HG02642 (cell line): ENCODE data around the gene HSPA6.
"Not testable (repeated sequence)": the region's sequence is repeated elsewhere in the genome, so short reads cannot be mapped to it uniquely, and the experiment has no call there.

ENCODE experiments used
- ATAC-seq: cut with Tn5 transposase; IDR thresholded peaks from one replicate; pipeline ENCODE4 v1.9.1; 2021; ENCODE audit warnings: mild to moderate bottlenecking; ENCODE audit not compliant: unreplicated experiment, poor library complexity

Gene HSPA6

GRCh38 chr1:161502641-161503393 is 21.5 kb upstream of the HSPA6 start:
- ATAC-seq, result no peak

DNA sequence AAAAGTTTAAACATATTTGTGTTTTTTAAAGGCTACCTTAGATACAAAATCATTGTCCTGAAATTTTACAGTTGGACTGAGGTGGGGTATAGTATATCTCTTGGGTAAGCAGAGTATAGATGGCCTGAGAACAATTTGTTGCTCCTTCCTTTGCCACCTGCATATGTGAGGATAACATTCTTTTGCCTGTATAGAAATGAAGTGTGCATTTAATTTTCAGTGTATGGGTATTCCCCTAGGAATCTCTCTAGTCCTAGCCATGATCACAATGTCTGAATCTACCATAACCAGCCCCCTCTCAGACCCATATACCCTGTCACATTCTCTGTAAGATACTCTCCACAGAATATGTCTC is 21.0 kb upstream of the HSPA6 start:
- no peak for ATAC-seq

DNA sequence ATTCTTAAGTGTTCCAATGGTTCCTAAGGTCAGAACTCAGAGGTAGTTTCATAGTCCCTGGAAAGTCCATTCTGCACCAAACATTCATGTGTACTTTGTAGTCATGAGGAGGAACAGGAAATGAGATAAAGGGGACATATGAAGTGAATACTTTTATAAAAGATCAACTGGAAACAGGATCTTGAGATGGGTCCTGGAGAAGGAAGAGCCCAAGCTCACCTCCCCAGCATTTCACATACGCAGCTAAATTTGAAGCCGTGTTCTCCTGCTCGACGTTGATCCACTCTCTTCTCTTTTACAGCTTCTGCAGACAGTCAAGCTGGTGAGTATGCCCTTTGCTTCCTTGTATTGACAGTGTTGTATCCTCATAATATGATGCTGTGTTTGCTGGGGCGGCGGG is 18.7 kb upstream of the HSPA6 start:
- no peak for ATAC-seq

GRCh38 chr1:161506336-161507223 is 17.8 kb upstream of the HSPA6 start:
- no peak for ATAC-seq

GRCh38 chr1:161510477-161510876 is 13.9 kb upstream of the HSPA6 start:
- no peak for ATAC-seq

- ATAC-seq, result no peak
These were observed 13.2 kb upstream of the HSPA6 start for GRCh38 chr1:161511018-161511755.

- no peak for ATAC-seq
These were observed 12.6 kb upstream of the HSPA6 start for GRCh38 chr1:161511756-161512060.

GRCh38 chr1:161512636-161513447 is 11.5 kb upstream of the HSPA6 start:
- ATAC-seq, result not testable (repeated sequence)

DNA sequence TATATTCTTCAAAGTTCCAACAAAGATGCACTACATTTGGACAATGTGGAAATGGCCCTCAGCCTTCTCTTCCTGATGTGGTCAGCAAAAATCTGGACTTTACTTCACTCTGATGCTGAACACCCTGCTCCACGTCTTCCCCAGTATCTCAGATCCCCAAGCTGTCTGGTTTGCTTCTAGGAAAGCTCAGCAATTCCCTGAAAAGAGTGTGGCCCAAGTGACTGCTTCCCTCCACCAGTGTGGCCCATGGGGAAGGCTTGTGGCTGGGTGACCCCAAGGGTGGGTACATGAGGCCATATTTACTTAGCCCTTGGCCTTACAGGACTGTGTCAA is 10.9 kb upstream of the HSPA6 start:
- not testable (repeated sequence) for ATAC-seq

- ATAC-seq, result not testable (repeated sequence)
These were observed 10.4 kb upstream of the HSPA6 start for GRCh38 chr1:161513953-161514352.

- peak; percentile 16 for ATAC-seq
These were observed 1.1 kb upstream of the HSPA6 start for GRCh38 chr1:161523041-161523816.

DNA sequence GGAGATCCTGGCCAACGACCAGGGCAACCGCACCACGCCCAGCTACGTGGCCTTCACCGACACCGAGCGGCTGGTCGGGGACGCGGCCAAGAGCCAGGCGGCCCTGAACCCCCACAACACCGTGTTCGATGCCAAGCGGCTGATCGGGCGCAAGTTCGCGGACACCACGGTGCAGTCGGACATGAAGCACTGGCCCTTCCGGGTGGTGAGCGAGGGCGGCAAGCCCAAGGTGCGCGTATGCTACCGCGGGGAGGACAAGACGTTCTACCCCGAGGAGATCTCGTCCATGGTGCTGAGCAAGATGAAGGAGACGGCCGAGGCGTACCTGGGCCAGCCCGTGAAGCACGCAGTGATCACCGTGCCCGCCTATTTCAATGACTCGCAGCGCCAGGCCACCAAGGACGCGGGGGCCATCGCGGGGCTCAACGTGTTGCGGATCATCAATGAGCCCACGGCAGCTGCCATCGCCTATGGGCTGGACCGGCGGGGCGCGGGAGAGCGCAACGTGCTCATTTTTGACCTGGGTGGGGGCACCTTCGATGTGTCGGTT is 477 bp downstream of the HSPA6 start:
- not testable (repeated sequence) for ATAC-seq

DNA sequence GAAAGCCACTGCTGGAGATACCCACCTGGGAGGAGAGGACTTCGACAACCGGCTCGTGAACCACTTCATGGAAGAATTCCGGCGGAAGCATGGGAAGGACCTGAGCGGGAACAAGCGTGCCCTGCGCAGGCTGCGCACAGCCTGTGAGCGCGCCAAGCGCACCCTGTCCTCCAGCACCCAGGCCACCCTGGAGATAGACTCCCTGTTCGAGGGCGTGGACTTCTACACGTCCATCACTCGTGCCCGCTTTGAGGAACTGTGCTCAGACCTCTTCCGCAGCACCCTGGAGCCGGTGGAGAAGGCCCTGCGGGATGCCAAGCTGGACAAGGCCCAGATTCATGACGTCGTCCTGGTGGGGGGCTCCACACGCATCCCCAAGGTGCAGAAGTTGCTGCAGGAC is 981 bp downstream of the HSPA6 start:
- ATAC-seq, result not testable (repeated sequence)

DNA sequence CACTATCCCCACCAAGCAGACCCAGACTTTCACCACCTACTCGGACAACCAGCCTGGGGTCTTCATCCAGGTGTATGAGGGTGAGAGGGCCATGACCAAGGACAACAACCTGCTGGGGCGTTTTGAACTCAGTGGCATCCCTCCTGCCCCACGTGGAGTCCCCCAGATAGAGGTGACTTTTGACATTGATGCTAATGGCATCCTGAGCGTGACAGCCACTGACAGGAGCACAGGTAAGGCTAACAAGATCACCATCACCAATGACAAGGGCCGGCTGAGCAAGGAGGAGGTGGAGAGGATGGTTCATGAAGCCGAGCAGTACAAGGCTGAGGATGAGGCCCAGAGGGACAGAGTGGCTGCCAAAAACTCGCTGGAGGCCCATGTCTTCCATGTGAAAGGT is 1.6 kb downstream of the HSPA6 start:
- ATAC-seq, result not testable (repeated sequence)

DNA sequence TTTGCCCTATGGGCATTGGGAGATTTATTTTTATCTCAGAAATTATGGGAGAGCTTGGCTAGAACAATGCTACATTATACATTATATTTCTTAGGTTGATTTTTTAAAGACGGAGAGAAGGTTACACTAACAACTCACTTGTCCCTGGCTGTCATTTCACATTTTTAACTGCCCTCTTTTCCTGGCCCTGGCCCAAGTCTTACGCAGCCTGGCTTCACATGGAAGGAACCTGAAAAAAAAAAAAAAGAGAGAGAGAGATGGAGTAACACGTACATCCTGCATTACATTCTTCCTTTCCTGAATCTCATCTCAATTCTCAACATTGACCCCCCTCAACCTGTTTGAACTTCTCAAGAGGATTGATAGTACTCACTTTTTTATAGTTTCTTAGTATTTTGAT is 4.2 kb downstream of the HSPA6 start:
- ATAC-seq, result not testable (repeated sequence)

DNA sequence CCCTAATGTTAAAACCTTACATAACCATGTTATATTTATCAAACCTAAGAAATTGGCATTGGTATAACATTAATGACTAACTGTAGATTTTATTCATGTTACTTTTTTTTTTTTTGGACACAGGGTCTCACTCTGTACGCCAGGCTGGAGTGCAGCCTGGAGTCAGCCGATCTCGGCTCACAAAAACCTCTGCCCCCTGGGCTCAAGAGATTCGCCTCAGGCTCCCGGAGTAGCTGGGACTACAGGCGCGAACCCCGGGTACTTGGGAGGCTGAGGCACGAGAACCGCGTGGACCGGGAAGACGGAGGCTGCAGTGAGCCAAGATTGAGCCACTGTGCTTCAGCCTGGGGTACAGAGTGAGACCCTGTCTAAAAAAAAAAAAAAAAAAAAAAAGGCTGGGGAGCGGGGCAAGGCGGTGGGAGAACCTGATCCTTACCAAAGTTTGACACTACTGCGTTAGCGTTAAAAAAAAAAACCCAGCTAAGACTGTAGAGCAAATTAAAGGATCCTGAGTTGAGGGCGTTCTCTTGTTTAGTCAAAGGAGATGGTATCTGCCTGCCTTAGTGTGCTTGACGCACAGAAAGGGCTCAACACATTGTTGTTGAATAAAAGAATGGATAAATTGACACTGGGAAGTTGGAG is 5.2 kb downstream of the HSPA6 start:
- not testable (repeated sequence) for ATAC-seq

DNA sequence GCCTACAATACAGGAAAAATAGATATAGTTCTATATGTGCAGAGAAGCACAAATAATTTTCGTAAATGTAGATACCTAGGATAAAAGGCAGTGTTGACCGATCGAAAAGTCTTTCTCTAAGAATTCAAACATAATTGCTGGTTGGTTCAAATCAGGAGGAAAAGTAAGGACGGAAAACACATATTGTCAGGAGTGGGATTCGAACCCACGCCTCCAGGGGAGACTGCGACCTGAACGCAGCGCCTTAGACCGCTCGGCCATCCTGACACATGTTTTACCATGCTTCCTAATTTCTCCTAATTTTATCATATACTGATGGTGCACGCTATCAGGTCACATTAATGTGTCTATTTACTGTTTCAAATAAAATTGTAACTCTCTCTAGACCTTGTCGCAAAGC is 5.8 kb downstream of the HSPA6 start:
- peak; percentile 48 for ATAC-seq

DNA sequence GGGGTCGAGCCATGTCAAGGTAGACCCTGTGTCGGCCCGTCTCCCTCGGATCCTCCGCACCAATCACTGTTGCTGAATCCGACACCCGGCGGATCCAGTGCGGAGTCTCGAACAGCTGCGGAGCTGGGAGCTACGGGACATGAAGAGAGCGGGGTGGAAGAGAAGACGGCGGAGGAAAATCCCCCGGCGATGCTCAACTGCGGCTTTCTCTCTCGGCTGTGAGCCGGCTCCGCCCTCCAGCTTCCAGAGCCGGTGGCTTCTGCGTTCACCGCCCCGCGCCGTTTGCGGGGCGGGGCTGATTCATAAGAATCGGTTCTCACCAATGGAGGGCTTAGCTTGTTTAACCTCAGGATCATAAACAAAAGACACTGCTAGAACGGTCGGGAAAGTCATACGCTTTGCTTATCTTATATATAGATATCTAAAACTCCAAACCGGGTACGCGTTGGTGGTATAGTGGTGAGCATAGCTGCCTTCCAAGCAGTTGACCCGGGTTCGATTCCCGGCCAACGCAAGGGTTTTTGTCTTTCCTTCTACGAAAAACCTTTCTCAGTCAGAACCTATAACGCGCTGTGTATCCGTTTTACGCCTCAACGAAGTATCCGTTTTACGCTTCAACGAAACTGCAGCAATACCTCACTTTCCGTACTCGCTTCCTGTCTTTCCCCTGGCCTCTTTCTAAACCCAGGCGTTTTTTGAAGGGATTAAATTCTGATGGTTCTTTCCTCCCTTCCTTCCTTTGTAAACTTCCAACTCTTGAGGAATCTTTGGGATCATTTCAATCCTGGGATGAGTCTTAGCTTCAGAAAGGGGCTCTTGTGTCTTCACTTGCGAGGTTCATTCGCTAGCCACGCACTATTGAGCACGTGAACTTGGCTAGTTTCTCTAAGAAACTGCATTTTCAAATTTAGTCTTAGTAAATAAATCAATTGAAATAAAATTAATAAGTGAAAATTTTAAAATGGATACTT is 6.6 kb downstream of the HSPA6 start:
- ATAC-seq, result peak; percentile 73
